ENCODE results near the gene ATP5MG.

The ATP5MG gene

GRCh38 chr11:118401151-118401879 lies at the start of gene ATP5MG:
Gene ATP5MG (plus strand): TSS chr11:118401606. CDS start chr11:118401666, 60 bp downstream.
- Mint-ChIP-seq H3K4me1 (ENCODE audit: low read depth) (peaks cover 56% of the 10 kb centered on the region), H3K27me3 (ENCODE audit: low read depth) (no peaks in the 10 kb centered on the region), H3K4me3 (peak within 1 kb of the TSS; percentile 92), H3K36me3 (ENCODE audit: low read depth) (peaks cover 34% of the 10 kb centered on the region), H3K9me3 (no peaks in the 10 kb centered on the region), H3K27ac (peak within 1 kb of the TSS; percentile 98)

GRCh38 chr11:118353084-118353710 lies 48.2 kb upstream of the ATP5MG start:
- H3K27ac Mint-ChIP-seq = no peak overlapping the region

GRCh38 chr11:118358071-118358470 lies 43.3 kb upstream of the ATP5MG start:
- Mint-ChIP-seq H3K27me3 (ENCODE audit: low read depth) (no peaks in the 10 kb centered on the region), H3K9me3 (no peaks in the 10 kb centered on the region), H3K36me3 (ENCODE audit: low read depth) (peaks cover 21% of the 10 kb centered on the region), H3K27ac (no peak overlapping the region), H3K4me3 (no peak overlapping the region), H3K4me1 (ENCODE audit: low read depth) (peaks cover 35% of the 10 kb centered on the region)

More at GRCh38 chr11:118353084-118353710, 48.2 kb upstream of the ATP5MG start:
- Mint-ChIP-seq H3K4me3 (no peak overlapping the region), H3K4me1 (ENCODE audit: low read depth) (peaks cover 15% of the 10 kb centered on the region), H3K9me3 (no peaks in the 10 kb centered on the region), H3K36me3 (ENCODE audit: low read depth) (peaks cover 45% of the 10 kb centered on the region), H3K27me3 (ENCODE audit: low read depth) (no peaks in the 10 kb centered on the region)

- peak within 1 kb of the TSS; percentile 99 for H3K4me3 Mint-ChIP-seq
- H3K36me3 Mint-ChIP-seq (ENCODE audit: low read depth) = peaks cover 18% of the 10 kb centered on the region
- no peaks in the 10 kb centered on the region for H3K9me3 Mint-ChIP-seq
- H3K4me1 Mint-ChIP-seq (ENCODE audit: low read depth) = peaks cover 38% of the 10 kb centered on the region
- peak within 1 kb of the TSS; percentile 97 for H3K27ac Mint-ChIP-seq
- no peaks in the 10 kb centered on the region for H3K27me3 Mint-ChIP-seq (ENCODE audit: low read depth)
Observed at GRCh38 chr11:118359295-118359958, 42.0 kb upstream of the ATP5MG start, which contains the start of gene UBE4A. Gene UBE4A (plus strand): TSS chr11:118359600. CDS start chr11:118365081, 5,481 bp downstream.

GRCh38 chr11:118364956-118365615 lies 36.3 kb upstream of the ATP5MG start:
- peaks cover 37% of the 10 kb centered on the region for H3K36me3 Mint-ChIP-seq (ENCODE audit: low read depth)
- no peak overlapping the region for H3K27ac Mint-ChIP-seq
- no peak overlapping the region for H3K4me3 Mint-ChIP-seq
- no peaks in the 10 kb centered on the region for H3K9me3 Mint-ChIP-seq
- H3K4me1 Mint-ChIP-seq (ENCODE audit: low read depth) = peaks cover 24% of the 10 kb centered on the region
- no peaks in the 10 kb centered on the region for H3K27me3 Mint-ChIP-seq (ENCODE audit: low read depth)

- no peaks in the 10 kb centered on the region for H3K9me3 Mint-ChIP-seq
- H3K27ac Mint-ChIP-seq = no peak overlapping the region
- H3K4me1 Mint-ChIP-seq (ENCODE audit: low read depth) = peaks cover 18% of the 10 kb centered on the region
- no peaks in the 10 kb centered on the region for H3K27me3 Mint-ChIP-seq (ENCODE audit: low read depth)
- no peak overlapping the region for H3K4me3 Mint-ChIP-seq
- peaks cover 43% of the 10 kb centered on the region for H3K36me3 Mint-ChIP-seq (ENCODE audit: low read depth)
Observed at GRCh38 chr11:118366287-118366686, 35.1 kb upstream of the ATP5MG start.

- H3K36me3 Mint-ChIP-seq (ENCODE audit: low read depth) = peaks cover 55% of the 10 kb centered on the region
- H3K9me3 Mint-ChIP-seq = no peaks in the 10 kb centered on the region
- no peak overlapping the region for H3K4me3 Mint-ChIP-seq
- no peak overlapping the region for H3K27ac Mint-ChIP-seq
- no peaks in the 10 kb centered on the region for H3K27me3 Mint-ChIP-seq (ENCODE audit: low read depth)
- peaks cover 2% of the 10 kb centered on the region for H3K4me1 Mint-ChIP-seq (ENCODE audit: low read depth)
Observed at GRCh38 chr11:118370774-118371173, 30.6 kb upstream of the ATP5MG start.

GRCh38 chr11:118373263-118373662 lies 28.1 kb upstream of the ATP5MG start:
- Mint-ChIP-seq H3K36me3 (ENCODE audit: low read depth) (peaks cover 60% of the 10 kb centered on the region), H3K9me3 (no peaks in the 10 kb centered on the region), H3K4me1 (ENCODE audit: low read depth) (peaks cover 4% of the 10 kb centered on the region), H3K27ac (no peak overlapping the region), H3K4me3 (no peak overlapping the region), H3K27me3 (ENCODE audit: low read depth) (no peaks in the 10 kb centered on the region)

- Mint-ChIP-seq H3K9me3 (no peaks in the 10 kb centered on the region), H3K27me3 (ENCODE audit: low read depth) (no peaks in the 10 kb centered on the region)
Observed at GRCh38 chr11:118373871-118374270, 27.5 kb upstream of the ATP5MG start.

GRCh38 chr11:118374729-118375128 lies 26.7 kb upstream of the ATP5MG start:
- H3K27ac Mint-ChIP-seq = no peak overlapping the region
- peaks cover 54% of the 10 kb centered on the region for H3K36me3 Mint-ChIP-seq (ENCODE audit: low read depth)
- H3K9me3 Mint-ChIP-seq = no peaks in the 10 kb centered on the region
- H3K27me3 Mint-ChIP-seq (ENCODE audit: low read depth) = no peaks in the 10 kb centered on the region
- no peak overlapping the region for H3K4me3 Mint-ChIP-seq
- peaks cover 4% of the 10 kb centered on the region for H3K4me1 Mint-ChIP-seq (ENCODE audit: low read depth)

More at GRCh38 chr11:118373871-118374270, 27.5 kb upstream of the ATP5MG start:
- Mint-ChIP-seq H3K4me3 (no peak overlapping the region), H3K4me1 (ENCODE audit: low read depth) (peaks cover 4% of the 10 kb centered on the region), H3K27ac (no peak overlapping the region), H3K36me3 (ENCODE audit: low read depth) (peaks cover 57% of the 10 kb centered on the region)

GRCh38 chr11:118375978-118376377 lies 25.4 kb upstream of the ATP5MG start:
- Mint-ChIP-seq H3K27ac (peak overlapping the region; percentile 9), H3K4me1 (ENCODE audit: low read depth) (peaks cover 4% of the 10 kb centered on the region), H3K27me3 (ENCODE audit: low read depth) (no peaks in the 10 kb centered on the region), H3K9me3 (no peaks in the 10 kb centered on the region), H3K4me3 (no peak overlapping the region), H3K36me3 (ENCODE audit: low read depth) (peaks cover 54% of the 10 kb centered on the region)

- H3K4me1 Mint-ChIP-seq (ENCODE audit: low read depth) = peaks cover 4% of the 10 kb centered on the region
- no peaks in the 10 kb centered on the region for H3K27me3 Mint-ChIP-seq (ENCODE audit: low read depth)
- peaks cover 53% of the 10 kb centered on the region for H3K36me3 Mint-ChIP-seq (ENCODE audit: low read depth)
- H3K27ac Mint-ChIP-seq = no peak overlapping the region
- no peak overlapping the region for H3K4me3 Mint-ChIP-seq
- no peaks in the 10 kb centered on the region for H3K9me3 Mint-ChIP-seq
Observed at GRCh38 chr11:118379497-118379896, 21.9 kb upstream of the ATP5MG start.

- H3K4me3 Mint-ChIP-seq = no peak overlapping the region
- no peaks in the 10 kb centered on the region for H3K27me3 Mint-ChIP-seq (ENCODE audit: low read depth)
- peaks cover 4% of the 10 kb centered on the region for H3K4me1 Mint-ChIP-seq (ENCODE audit: low read depth)
- H3K27ac Mint-ChIP-seq = no peak overlapping the region
- H3K9me3 Mint-ChIP-seq = no peaks in the 10 kb centered on the region
- H3K36me3 Mint-ChIP-seq (ENCODE audit: low read depth) = peaks cover 58% of the 10 kb centered on the region
Observed at GRCh38 chr11:118380571-118380970, 20.8 kb upstream of the ATP5MG start.

GRCh38 chr11:118382954-118383353 lies 18.5 kb upstream of the ATP5MG start:
- no peaks in the 10 kb centered on the region for H3K27me3 Mint-ChIP-seq (ENCODE audit: low read depth)
- peaks cover 66% of the 10 kb centered on the region for H3K36me3 Mint-ChIP-seq (ENCODE audit: low read depth)
- H3K27ac Mint-ChIP-seq = no peak overlapping the region
- H3K9me3 Mint-ChIP-seq = no peaks in the 10 kb centered on the region
- H3K4me1 Mint-ChIP-seq (ENCODE audit: low read depth) = no peaks in the 10 kb centered on the region
- no peak overlapping the region for H3K4me3 Mint-ChIP-seq

Measured in T-helper 1 cell treated with Interleukin-12 subunit alpha and Interleukin-12 subunit beta and Interleukin-4 antibody, amounts not matched to agents 30 μg/mL and 1 μg/mL, for 36 hours (primary cell).